ENCODE measurements around the gene SEC31A. TPM values are rescaled to one million over a fixed set of nuclear protein-coding genes. Genes with fewer than 3 reads are reported as not detected.

The SEC31A gene
- total RNA-seq, 1 donor: 523 TPM

DNA sequence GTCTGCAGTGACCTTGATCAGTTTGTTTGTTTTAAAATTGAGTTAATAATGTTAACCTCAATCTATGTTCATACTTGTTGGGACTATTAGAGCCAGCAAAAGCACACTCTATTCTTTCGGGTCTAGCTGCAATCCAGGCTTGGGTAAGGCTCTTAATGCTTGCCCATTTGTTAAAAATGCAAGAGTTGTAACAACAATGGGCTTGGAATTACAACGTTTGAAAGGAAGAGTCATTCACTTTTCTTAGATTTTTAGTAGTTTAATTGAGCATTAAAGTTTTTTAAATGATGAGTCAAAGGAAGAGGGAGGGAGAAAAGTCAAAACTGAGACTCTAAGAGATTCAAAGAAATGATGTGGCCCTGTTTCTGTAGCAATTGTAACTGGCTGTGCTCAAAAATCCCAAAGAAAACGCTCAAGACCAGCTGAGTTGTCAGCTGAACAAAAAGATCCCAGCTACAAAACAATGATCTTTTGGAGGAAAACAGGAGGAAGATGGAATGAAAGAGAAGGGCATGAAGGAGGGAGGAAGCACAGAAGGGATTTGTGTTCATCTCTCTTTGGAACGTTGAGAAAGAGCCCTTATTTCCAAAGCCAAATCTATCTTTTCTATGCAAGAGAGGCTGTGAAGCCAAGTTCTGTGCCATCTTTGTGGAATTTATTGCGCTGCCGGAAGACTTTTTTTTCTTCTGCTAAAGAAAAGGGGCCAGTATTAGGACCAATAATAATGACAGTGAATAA is 97.9 kb downstream of the SEC31A start:
- TF ChIP-seq, protein P1, sequence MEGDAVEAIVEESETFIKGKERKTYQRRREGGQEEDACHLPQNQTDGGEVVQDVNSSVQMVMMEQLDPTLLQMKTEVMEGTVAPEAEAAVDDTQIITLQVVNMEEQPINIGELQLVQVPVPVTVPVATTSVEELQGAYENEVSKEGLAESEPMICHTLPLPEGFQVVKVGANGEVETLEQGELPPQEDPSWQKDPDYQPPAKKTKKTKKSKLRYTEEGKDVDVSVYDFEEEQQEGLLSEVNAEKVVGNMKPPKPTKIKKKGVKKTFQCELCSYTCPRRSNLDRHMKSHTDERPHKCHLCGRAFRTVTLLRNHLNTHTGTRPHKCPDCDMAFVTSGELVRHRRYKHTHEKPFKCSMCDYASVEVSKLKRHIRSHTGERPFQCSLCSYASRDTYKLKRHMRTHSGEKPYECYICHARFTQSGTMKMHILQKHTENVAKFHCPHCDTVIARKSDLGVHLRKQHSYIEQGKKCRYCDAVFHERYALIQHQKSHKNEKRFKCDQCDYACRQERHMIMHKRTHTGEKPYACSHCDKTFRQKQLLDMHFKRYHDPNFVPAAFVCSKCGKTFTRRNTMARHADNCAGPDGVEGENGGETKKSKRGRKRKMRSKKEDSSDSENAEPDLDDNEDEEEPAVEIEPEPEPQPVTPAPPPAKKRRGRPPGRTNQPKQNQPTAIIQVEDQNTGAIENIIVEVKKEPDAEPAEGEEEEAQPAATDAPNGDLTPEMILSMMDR (IDR thresholded peaks at IDR 0.05; ENCODE audit: insufficient read depth, low read depth, low read length): no peak
- DNase-seq (ENCODE audit: low read depth): no peak
- no peak overlapping the region for H3K4me3 ChIP-seq (ENCODE audit: low read depth, low read length)

DNA sequence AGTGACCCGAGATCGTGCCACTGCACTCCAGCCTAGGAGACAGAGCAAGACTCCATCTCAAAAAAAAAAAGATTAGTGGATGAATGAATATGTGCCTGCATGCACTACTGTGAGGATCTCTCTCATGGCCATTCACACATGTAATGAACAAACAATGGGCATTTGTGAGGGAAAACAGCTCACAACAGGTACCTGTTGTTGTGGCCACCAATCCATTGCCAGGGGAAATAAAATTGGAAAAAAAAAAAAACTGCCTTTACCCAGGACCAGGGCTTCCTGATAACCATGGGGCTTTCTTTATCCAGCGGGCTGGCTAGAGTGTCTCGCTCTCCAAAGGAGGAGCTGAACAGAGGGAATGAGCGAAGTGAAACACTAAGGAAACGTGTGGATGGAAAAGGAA is 99.8 kb downstream of the SEC31A start:
- H3K4me3 ChIP-seq (ENCODE audit: low read depth, low read length): no peak overlapping the region
- no peak for DNase-seq (ENCODE audit: low read depth)
- TF ChIP-seq, protein P1 (IDR thresholded peaks at IDR 0.05; ENCODE audit: insufficient read depth, low read depth, low read length): no peak

GRCh38 chr4:82790060-82790660 is 100.8 kb downstream of the SEC31A start:
- TF ChIP-seq, protein P1 (IDR thresholded peaks at IDR 0.05; ENCODE audit: insufficient read depth, low read depth, low read length): no peak
- DNase-seq (ENCODE audit: low read depth): no peak
- H3K4me3 ChIP-seq (ENCODE audit: low read depth, low read length): no peak overlapping the region

DNA sequence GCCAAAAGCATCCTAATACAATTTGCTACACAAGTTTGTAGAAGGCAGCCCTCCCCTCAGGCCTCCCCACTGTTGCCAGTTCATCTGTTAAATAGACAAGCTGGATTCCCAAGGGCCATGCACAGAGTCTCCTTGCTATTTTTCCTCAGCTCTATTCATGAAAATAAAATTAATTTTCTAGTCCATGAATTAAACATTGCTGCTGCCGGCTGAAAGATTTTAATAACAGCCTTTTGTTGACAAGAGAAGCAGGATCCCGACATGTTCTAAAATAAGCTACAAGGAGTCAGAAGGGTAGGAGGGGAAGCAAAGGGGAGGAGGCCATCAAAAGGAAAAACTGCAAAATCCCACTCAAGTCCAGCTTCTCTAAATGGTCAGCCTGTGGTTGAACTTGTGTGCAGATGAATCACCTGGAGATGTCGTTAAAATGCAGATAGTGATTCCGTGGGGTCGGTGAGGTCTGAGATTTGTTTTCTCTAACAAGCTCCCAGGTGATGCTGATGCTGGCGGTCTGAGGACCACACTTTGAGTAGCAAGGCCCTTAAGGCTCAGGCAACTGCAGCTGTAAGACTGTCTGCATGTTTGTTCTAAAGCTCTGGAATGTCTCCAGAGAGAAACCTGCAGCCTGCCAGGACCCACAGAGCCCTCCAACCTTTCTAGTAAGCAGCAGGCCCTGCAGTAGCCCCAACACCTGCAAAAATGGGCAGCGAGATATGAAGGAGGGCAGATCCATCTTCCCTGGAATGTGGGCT is 101.8 kb downstream of the SEC31A start:
- TF ChIP-seq, protein P1 (IDR thresholded peaks at IDR 0.05; ENCODE audit: insufficient read depth, low read depth, low read length): no peak
- no peak overlapping the region for H3K4me3 ChIP-seq (ENCODE audit: low read depth, low read length)
- DNase-seq (ENCODE audit: low read depth): no peak

DNA sequence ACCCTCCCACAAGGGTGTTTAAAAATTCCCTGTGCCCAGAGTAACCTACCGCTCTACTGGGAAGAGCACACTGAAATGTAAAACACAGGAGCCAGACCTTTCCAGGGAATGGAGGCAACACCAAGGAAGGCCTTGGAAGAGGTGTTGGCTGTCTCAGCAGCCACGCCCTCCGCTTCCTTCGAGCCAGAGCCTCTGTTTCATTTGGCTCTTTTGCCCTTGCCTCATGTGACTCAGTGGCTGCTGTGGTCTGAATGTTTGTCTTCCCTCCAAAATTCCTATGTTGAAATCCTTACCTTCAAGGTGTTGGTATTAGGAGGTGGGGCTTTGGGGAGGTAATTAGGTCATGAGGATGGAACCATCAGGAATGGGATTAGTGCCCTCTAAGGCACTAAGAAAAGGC is 103.6 kb downstream of the SEC31A start:
- TF ChIP-seq, protein P1 (IDR thresholded peaks at IDR 0.05; ENCODE audit: insufficient read depth, low read depth, low read length): no peak
- no peak for DNase-seq (ENCODE audit: low read depth)
- no peak overlapping the region for H3K4me3 ChIP-seq (ENCODE audit: low read depth, low read length)

DNA sequence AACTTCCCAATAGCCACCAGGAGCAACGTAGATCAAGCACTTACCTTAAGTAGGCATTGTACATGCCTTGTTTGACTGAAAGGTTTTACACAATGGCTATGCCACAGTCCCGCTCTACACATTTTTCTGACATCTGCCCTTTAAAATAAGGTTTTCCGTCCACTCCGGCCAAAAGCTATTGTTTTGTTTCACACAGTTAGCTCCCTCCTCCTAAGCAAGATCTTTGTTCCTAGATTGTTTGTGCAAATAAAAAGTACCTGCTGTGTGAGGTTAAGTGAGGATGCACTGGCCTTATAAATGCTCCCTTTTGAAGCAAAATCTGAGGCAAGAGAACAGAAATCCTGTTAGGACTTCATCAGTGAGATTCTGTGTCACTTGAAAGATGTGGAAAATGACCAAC is 104.1 kb downstream of the SEC31A start:
- DNase-seq (ENCODE audit: low read depth): no peak
- TF ChIP-seq, protein P1 (IDR thresholded peaks at IDR 0.05; ENCODE audit: insufficient read depth, low read depth, low read length): no peak
- no peak overlapping the region for H3K4me3 ChIP-seq (ENCODE audit: low read depth, low read length)

All from fibroblast of villous mesenchyme (primary cell).